Ascending aorta (tissue), 2 donors: ENCODE data around the gene WFIKKN1. TPM values are rescaled to one million over a fixed set of nuclear protein-coding genes. Genes with fewer than 3 reads are reported as not detected.
A peak's percentile ranks its signal among the peaks of the same experiment; 100 is the strongest.

Experiments
- DNase-seq, 2 donors: peaks; one replicate each; pipeline ENCODE4 v3.0.0-alpha.2; 2019; ENCODE audit warnings: low spot score in 2 of 2
- H3K27ac ChIP-seq, 2 donors: fragments of 200-600 bp; sonication (generic); one replicate each; pipeline ENCODE4 v1.5.1; 2016 to 2017; ENCODE audit warnings: mild to moderate bottlenecking in 1 of 2
- H3K27me3 ChIP-seq: fragments of 200-600 bp; sonication (generic); one replicate; pipeline ENCODE4 v1.5.1; 2017
- H3K36me3 ChIP-seq, 2 donors: fragments of 200-600 bp; sonication (generic); one replicate each; pipeline ENCODE4 v1.5.1; 2016
- H3K4me1 ChIP-seq, 2 donors: fragments of 200-600 bp; sonication (generic); one replicate each; pipeline ENCODE4 v1.5.1; 2016 to 2017; ENCODE audit warnings: mild to moderate bottlenecking in 1 of 2
- H3K4me3 ChIP-seq, 2 donors: fragments of 200-600 bp; sonication (generic); one replicate each; pipeline ENCODE4 v1.5.1; 2016 to 2017; ENCODE audit warnings: mild to moderate bottlenecking in 1 of 2
- H3K9me3 ChIP-seq, 2 donors: fragments of 200-600 bp; sonication (generic); one replicate each; pipeline ENCODE4 v1.5.1; 2016
- CTCF ChIP-seq, 3 experiments: fragments of 200-600 bp in 2 of 3; fragments of 450-650 bp in 1 of 3; sonication (generic) in 2 of 3; IDR thresholded peaks; one replicate each; pipeline ENCODE4 v1.5.1; 2016 to 2019; ENCODE audit warnings: antibody characterized with exemption in 3 of 3, mild to moderate bottlenecking in 1 of 3, moderate library complexity in 1 of 3
- intact Hi-C: fragments of 100-400 bp; cut with DNase I; formaldehyde crosslinking; loops from one replicate; pipeline ENCODE4 v1.15.1; 2023
- total RNA-seq: library from RNA; depleted of rRNA; stranded (reverse); fragments of >200 nt; gene quantifications from one replicate; pipeline ENCODE4 v1.1.0, GENCODE V29; 2016

Gene WFIKKN1
- total RNA-seq, 1 donor from 2014 or later: not detected

GRCh38 chr16:631808-632358 lies 1.1 kb downstream of the WFIKKN1 start:
- intact Hi-C loops: no loop called here
- no peak for TF ChIP-seq CTCF (IDR thresholded peaks at IDR 0.05)
- DNase-seq: no peak
- no peaks in the 10 kb centered on the region for H3K9me3 ChIP-seq
- H3K4me1 ChIP-seq: peaks cover 6 to 14% of the 10 kb centered on the region in 2 donors
- no peaks in the 10 kb centered on the region for H3K27me3 ChIP-seq
- H3K36me3 ChIP-seq: peaks cover 27 to 36% of the 10 kb centered on the region in 2 donors
- no peak overlapping the region for H3K27ac ChIP-seq
- no peak overlapping the region for H3K4me3 ChIP-seq

GRCh38 chr16:632486-633335 lies 1.9 kb downstream of the WFIKKN1 start:
- no peak for DNase-seq
- H3K4me1 ChIP-seq: peaks cover 6 to 17% of the 10 kb centered on the region in 2 donors
- intact Hi-C loops: no loop called here

GRCh38 chr16:633336-634050 lies 2.7 kb downstream of the WFIKKN1 start:
- H3K27me3 ChIP-seq: no peaks in the 10 kb centered on the region
- intact Hi-C loops: no loop called here
- TF ChIP-seq CTCF (IDR thresholded peaks at IDR 0.05): no peak
- peaks cover 6 to 17% of the 10 kb centered on the region in 2 donors for H3K4me1 ChIP-seq
- H3K4me3 ChIP-seq: no peak overlapping the region
- no peak overlapping the region for H3K27ac ChIP-seq
- no peaks in the 10 kb centered on the region for H3K9me3 ChIP-seq
- no peak for DNase-seq
- H3K36me3 ChIP-seq: peaks cover 17 to 20% of the 10 kb centered on the region in 2 donors

More at GRCh38 chr16:632486-633335, 1.9 kb downstream of the WFIKKN1 start:
- peaks cover 18 to 28% of the 10 kb centered on the region in 2 donors for H3K36me3 ChIP-seq
- no peak for TF ChIP-seq CTCF (IDR thresholded peaks at IDR 0.05)
- H3K27ac ChIP-seq: no peak overlapping the region
- no peaks in the 10 kb centered on the region for H3K27me3 ChIP-seq
- no peaks in the 10 kb centered on the region for H3K9me3 ChIP-seq
- no peak overlapping the region for H3K4me3 ChIP-seq

- intact Hi-C loops: no loop called here
- no peak for DNase-seq
- Histone ChIP-seq H3K9me3 (no peaks in the 10 kb centered on the region), H3K27me3 (no peaks in the 10 kb centered on the region), H3K4me1 (peaks cover 6 to 17% of the 10 kb centered on the region in 2 donors), H3K27ac (no peak overlapping the region), H3K4me3 (no peak overlapping the region), H3K36me3 (peaks cover 12 to 17% of the 10 kb centered on the region in 2 donors)
- no peak for TF ChIP-seq CTCF (IDR thresholded peaks at IDR 0.05)
Measured at GRCh38 chr16:634051-634670, 3.4 kb downstream of the WFIKKN1 start.

- peaks cover 6 to 17% of the 10 kb centered on the region in 2 donors for H3K4me1 ChIP-seq
- no peak for DNase-seq
- no peaks in the 10 kb centered on the region for H3K27me3 ChIP-seq
Measured at GRCh38 chr16:634996-635395, 4.2 kb downstream of the WFIKKN1 start.

More at GRCh38 chr16:634996-635395, 4.2 kb downstream of the WFIKKN1 start:
- no peak overlapping the region for H3K27ac ChIP-seq
- no peak for TF ChIP-seq CTCF (IDR thresholded peaks at IDR 0.05)
- H3K36me3 ChIP-seq: peaks cover 12 to 17% of the 10 kb centered on the region in 2 donors
- intact Hi-C loops: loop anchor here (5.0 kb wide), 1 partner anchor 977 kb away; the partner anchor contains the start of genes CRAMP1 and IFT140
- H3K9me3 ChIP-seq: no peaks in the 10 kb centered on the region
- H3K4me3 ChIP-seq: peak overlapping the region; percentile 81 to 97
